Measurements from ENCODE around the gene C17orf100.

Gene C17orf100

DNA sequence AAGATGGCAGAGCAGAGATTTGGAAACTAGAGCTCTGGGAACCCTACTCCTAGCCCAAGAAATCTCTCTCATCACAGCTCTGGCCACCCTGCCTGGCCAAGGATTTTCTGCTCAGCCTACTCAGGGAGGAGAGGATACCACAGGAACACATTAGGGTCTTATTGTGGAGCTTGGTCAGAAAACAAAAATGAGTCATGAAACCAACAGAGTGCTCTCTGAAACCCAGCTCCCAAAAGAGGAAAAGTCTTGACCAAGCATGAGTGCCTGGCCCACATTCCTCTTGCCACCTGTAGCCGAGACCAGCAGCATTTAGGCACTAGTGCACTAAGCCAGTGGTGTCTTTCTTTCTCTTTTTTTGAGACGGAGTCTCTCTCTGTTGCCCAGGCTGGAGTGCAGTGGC is 43.5 kb downstream of the C17orf100 start:
- no peak for DNase-seq

DNA sequence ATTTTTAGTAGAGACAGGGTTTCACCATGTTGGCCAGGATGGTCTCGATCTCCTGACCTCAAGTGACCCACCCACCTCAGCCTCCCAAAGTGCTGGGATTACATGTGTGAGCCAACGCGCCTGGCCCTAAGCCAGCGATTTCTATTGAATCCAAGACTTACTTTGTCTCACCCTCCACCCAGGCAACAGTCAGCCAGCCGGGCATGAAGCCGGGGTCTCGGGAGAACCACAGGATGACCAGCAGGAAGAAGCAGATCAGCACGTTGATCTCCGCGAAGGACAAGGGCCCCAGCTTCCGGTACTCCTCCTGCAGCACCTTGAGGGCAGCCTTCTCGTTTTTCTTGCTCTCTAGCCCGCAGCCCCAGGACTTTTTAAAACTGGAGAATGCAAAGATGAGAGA is 44.0 kb downstream of the C17orf100 start:
- DNase-seq, result no peak

DNA sequence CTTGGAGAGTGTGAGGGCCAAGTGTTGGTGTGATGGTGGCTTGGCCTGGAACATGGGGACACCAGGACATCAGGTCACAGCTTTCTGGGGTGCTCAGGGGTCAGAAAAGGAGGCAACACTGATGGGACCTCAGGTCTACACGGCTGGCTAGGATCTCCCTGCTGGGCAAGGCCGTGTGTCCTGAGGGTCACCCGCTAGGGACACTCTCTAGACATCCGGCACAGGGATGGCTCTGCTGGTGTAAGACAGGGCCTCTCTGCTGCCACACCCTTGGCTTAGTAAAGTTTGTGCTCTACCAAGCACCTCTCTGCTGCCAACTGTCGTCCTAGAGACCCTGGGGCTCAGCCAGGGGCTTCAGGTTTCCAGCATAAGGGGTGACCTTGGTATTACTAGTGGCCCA is 45.3 kb downstream of the C17orf100 start:
- no peak for DNase-seq

DNA sequence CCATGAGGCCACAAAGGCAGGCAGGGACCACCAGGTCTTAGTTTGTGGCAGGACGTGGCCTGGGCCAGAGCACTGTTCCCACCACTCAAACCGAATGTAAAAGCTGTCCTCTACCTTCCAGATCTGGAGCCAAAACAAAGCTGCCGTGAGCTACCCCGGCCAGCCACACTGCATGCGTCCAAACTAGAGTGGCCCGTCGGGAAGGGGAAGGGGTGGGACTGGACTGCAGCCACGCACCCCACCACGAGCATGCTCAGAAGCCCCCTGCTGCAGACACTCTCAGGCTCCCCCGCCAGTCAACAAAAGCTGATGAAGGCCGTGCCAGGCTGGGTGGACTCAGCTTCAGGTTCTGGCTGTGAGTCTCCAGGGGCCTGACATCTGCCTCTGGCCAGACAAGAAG is 46.4 kb downstream of the C17orf100 start:
- DNase-seq, result no peak

DNA sequence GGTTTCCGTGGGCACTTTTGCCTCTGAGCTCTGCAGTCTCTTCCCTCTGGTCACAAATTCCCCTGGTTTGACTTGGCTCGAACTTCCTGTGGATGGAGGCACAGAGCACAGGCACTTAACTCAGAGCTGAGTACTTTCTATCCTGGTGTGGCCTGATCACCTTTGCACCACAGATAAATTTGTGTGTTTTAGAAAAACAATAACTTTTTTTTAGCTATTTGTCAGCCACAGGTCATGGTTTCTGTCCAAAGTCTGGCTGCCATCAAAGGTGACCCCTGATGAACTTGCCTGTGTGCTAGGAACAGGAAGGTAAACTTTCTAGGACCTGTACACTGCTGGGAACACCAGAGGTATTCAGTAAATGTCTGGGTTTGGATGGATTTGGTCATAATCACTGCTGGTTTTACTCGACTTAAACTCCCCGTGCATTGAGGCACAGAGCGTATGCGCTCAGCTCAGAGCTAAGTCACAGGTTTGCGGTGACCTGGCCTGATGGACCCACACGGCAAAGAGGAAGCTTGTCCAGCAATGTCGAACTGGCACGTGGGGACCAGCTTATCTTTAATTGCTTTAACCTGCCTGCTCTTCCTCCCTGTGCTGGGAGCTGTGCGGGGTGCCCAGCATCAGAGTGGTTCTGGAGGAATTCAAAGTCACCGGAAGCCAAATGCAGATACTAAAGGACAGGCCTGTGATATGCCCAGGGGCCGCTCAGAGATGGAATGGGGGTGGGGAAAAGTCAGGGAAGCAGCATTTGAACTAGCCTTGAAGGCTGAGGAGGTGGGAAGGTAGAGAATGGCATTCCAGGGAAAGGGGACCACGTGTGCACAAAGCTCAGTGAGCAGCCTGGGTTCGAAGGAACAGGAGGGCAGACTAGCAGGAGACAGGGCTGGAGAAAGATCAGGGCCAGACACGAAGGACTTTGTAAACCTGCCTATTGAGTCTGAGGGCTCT is 48.7 kb downstream of the C17orf100 start:
- no peak for DNase-seq

DNA sequence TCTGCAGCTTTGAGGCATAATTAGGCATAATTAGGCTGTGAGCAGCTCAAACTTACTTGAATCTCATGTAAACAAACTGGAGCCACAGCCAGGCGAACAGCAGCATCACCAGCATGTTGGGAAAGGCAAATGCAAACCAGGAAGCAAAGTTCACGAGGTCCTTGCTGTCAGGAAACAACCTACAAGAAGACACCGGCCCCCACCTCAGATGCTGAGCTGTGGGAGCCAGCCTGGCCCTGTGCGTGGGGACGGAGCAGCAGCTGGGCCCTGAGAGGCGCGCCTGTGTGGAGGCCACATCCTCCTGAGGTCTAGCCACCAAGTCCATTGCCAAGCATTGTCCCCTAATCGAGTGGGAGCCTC is 49.4 kb downstream of the C17orf100 start:
- no peak for DNase-seq

DNA sequence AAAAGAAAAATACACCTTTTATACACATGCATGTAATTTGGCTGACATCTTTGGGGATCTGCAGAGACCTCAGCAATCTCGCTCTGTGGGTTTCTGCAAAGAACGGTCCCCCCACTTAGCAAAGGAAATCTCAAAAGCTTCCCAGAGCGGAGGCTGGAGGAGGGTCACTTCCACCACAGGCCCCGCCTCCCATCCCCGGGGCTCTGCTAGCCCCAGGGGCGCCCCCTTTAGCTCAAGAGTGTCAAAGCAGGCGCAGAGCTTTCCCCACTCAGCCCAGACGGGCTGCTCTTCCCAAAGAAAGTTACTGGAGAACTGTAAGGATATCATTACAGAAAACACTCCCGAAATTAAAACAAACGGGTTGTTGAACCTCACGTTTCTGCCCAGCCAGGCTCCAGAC is 50.2 kb downstream of the C17orf100 start:
- DNase-seq, result no peak

DNA sequence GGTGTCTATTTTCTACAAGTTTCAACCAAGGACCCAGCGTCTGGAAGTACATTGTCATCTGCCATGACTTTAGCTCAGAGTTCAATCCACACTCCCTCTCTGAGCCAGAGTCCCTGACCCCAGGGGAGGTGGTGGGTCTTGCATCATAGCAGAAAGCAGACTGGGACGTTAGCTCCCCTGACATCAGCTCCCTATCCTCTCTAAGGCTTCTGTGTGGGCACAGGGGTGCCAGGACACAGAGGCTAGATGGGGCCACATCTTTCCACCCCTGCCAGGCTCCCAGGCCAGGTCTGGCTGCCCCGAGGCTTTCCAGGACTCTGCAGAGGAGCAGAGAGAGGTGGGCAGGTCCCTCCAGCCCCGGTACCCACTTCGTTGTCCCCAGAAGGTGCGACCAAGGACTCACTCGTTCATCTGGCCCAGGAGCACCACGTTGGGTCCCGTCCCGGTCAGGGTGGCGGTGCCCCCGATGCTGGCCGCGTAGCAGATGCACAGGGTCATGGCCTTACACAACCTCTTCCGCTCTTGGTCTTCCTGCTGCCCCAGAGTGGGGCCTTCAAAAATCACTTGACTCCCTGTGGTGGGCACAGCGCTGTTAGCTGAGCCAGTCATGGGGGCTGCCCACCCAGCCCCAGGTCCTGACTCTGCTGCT is 51.1 kb downstream of the C17orf100 start:
- DNase-seq, result no peak
